ENCODE data around the gene LACC1.

LACC1 gene

DNA sequence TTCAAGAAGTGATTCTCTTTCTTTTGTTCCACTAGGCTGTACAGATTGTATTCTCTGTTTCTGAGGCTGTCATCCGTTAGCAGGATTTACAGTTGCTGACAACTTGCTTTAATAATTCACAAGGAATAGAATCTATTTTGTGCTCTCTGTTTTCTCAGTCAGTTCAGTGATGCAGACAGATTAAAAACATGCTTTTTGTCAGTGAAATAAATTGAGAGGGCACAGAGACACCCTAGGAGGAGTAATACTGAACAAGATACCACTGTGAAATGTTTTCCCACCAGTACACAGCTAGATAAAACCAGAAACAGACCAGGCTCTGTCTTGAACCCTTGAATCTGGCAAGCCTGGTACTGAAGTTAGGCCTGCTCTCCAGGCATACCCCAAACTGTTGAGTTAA lies 58.7 kb downstream of the LACC1 start:
- TF ChIP-seq, protein P1, sequence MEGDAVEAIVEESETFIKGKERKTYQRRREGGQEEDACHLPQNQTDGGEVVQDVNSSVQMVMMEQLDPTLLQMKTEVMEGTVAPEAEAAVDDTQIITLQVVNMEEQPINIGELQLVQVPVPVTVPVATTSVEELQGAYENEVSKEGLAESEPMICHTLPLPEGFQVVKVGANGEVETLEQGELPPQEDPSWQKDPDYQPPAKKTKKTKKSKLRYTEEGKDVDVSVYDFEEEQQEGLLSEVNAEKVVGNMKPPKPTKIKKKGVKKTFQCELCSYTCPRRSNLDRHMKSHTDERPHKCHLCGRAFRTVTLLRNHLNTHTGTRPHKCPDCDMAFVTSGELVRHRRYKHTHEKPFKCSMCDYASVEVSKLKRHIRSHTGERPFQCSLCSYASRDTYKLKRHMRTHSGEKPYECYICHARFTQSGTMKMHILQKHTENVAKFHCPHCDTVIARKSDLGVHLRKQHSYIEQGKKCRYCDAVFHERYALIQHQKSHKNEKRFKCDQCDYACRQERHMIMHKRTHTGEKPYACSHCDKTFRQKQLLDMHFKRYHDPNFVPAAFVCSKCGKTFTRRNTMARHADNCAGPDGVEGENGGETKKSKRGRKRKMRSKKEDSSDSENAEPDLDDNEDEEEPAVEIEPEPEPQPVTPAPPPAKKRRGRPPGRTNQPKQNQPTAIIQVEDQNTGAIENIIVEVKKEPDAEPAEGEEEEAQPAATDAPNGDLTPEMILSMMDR (IDR thresholded peaks at IDR 0.05) = no peak
- no peak overlapping the region for H3K27ac ChIP-seq

DNA sequence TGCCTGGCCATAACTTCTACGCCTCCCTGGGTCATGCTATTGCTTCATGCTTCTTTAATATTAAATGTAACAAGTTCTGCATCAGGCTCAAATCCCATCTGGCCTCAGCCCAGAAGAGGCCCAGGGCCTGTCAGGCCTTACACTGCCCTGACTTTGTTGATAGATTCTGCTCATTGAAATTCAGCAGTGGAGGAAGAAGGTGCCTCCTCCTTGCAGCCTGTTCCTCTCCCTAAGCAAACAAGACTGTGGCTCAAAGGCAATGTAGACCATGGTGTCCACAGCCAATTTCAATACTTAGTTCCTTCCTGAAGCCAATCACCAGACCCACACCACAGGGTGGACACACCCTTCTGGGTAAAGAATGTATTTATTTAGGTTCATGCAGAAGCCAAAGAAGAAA lies 59.4 kb downstream of the LACC1 start:
- TF ChIP-seq, protein P1 (IDR thresholded peaks at IDR 0.05) = no peak
- Histone ChIP-seq H3K36me3 (ENCODE audit: control insufficient read depth, insufficient read depth, low read length) (no peaks in the 10 kb centered on the region), H3K27ac (no peak overlapping the region)

More for the DNA sequence above, 58.7 kb downstream of the LACC1 start:
- Histone ChIP-seq H3K9ac (no peak overlapping the region), H3K79me2 (no peaks in the 10 kb centered on the region), H3K4me2 (ENCODE audit: low read length) (no peak overlapping the region), H3K36me3 (ENCODE audit: control insufficient read depth, insufficient read depth, low read length) (no peaks in the 10 kb centered on the region), H2AFZ (no peak overlapping the region), H3K9me3 (ENCODE audit: control insufficient read depth, low read length) (no peaks in the 10 kb centered on the region), H3K4me1 (no peaks in the 10 kb centered on the region), H3K27me3 (ENCODE audit: control insufficient read depth, insufficient read depth, low read length) (no peaks in the 10 kb centered on the region), H3K4me3 (ENCODE audit: low read depth, low read length) (no peak overlapping the region)

DNA sequence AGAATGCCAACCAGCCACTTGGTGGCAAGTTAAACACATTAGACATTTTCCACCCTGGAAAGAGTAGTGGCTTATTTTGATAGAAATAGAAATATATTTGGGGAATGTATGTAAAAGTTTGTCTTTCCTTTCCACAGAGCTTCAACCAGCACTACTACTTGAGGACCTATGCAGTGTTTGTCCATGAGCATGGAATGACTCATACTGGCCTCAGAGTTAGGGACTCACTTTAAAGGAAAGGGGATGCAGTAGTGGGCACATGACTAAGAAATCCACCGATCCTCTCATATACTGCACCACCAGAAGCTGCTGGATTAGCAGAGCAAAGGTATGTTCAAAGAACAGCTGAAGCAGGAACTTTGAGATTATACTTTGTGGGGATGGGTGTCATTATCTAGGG lies 62.6 kb downstream of the LACC1 start:
- Histone ChIP-seq H3K27me3 (ENCODE audit: control insufficient read depth, insufficient read depth, low read length) (no peaks in the 10 kb centered on the region), H3K9ac (no peak overlapping the region), H2AFZ (no peak overlapping the region), H3K4me2 (ENCODE audit: low read length) (no peak overlapping the region), H3K4me1 (no peaks in the 10 kb centered on the region), H3K79me2 (no peaks in the 10 kb centered on the region), H3K9me3 (ENCODE audit: control insufficient read depth, low read length) (no peaks in the 10 kb centered on the region), H3K27ac (no peak overlapping the region), H3K4me3 (ENCODE audit: low read depth, low read length) (no peak overlapping the region), H3K36me3 (ENCODE audit: control insufficient read depth, insufficient read depth, low read length) (no peaks in the 10 kb centered on the region)
- TF ChIP-seq, protein P1 (IDR thresholded peaks at IDR 0.05) = no peak

More for the DNA sequence above, 59.4 kb downstream of the LACC1 start:
- H3K4me2 ChIP-seq (ENCODE audit: low read length) = no peak overlapping the region
- H3K4me3 ChIP-seq (ENCODE audit: low read depth, low read length) = no peak overlapping the region
- H3K4me1 ChIP-seq = no peaks in the 10 kb centered on the region
- H3K79me2 ChIP-seq = no peaks in the 10 kb centered on the region
- no peaks in the 10 kb centered on the region for H3K9me3 ChIP-seq (ENCODE audit: control insufficient read depth, low read length)
- no peaks in the 10 kb centered on the region for H3K27me3 ChIP-seq (ENCODE audit: control insufficient read depth, insufficient read depth, low read length)
- no peak overlapping the region for H2AFZ ChIP-seq
- no peak overlapping the region for H3K9ac ChIP-seq
